Caco-2 (cell line): ENCODE data around the gene REPS2. TPM values are rescaled to one million over a fixed set of nuclear protein-coding genes. Genes with fewer than 3 reads are reported as not detected.

Experiments used
- BruUV-seq: library from RNA; stranded (reverse); fragments of 400-500 nt; replicated peaks from 2 replicates; lab custom pipeline; 2021; lab: Mats Ljungman, UMichigan
- CTCF ChIA-PET: fragments of 300-600 bp; sonication (Branson Sonifier 250); formaldehyde crosslinking; loops from one replicate; lab custom pipeline; 2022; ENCODE audit warnings: antibody characterized with exemption; lab: Charles Lee
- POLR2A ChIA-PET: fragments of 300-600 bp; sonication (Branson Sonifier 250); formaldehyde crosslinking; loops from one replicate; lab custom pipeline; 2022; ENCODE audit warnings: antibody characterized with exemption; lab: Charles Lee
- DNase-seq, 2 experiments: peaks; one replicate each; pipeline versions ENCODE4 v3.0.0 to v3.0.0-alpha.2; 2020 to 2022
- H3K27me3 ChIP-seq: replicated peaks from 2 replicates; pipeline ENCODE4 v1.6.0; 2011; ENCODE audit warnings: low read length; ENCODE audit not compliant: control insufficient read depth, insufficient read depth
- H3K36me3 ChIP-seq: 2 replicates; pipeline ENCODE4 v1.5.1; 2011; ENCODE audit warnings: low read length; ENCODE audit not compliant: control insufficient read depth, insufficient read depth
- H3K4me1 ChIP-seq: fragments of 250-450 bp; sonication (Bioruptor Pico); 2 replicates; pipeline ENCODE4 v1.5.1; 2020; ENCODE audit warnings: mild to moderate bottlenecking
- H3K4me3 ChIP-seq: 2 replicates; pipeline ENCODE4 v1.5.1; 2011; ENCODE audit warnings: low read depth, mild to moderate bottlenecking, control low read depth, low read length
- H3K9me3 ChIP-seq: fragments of 250-450 bp; sonication (Bioruptor Pico); 2 replicates; pipeline ENCODE4 v1.5.1; 2020; ENCODE audit warnings: mild to moderate bottlenecking, moderate library complexity
- H3K27ac Mint-ChIP-seq: one replicate; pipeline ENCODE4 v1.8.0; 2022; ENCODE audit warnings: mixed read lengths; ENCODE audit not compliant: unreplicated experiment
- H3K27me3 Mint-ChIP-seq: one replicate; pipeline ENCODE4 v1.8.0; 2022; ENCODE audit warnings: mixed read lengths; ENCODE audit not compliant: insufficient read depth, unreplicated experiment
- H3K36me3 Mint-ChIP-seq: one replicate; pipeline ENCODE4 v1.8.0; 2022; ENCODE audit warnings: mild to moderate bottlenecking, mixed read lengths; ENCODE audit not compliant: insufficient read depth, unreplicated experiment
- H3K4me1 Mint-ChIP-seq: one replicate; pipeline ENCODE4 v1.8.0; 2022; ENCODE audit warnings: low read depth, mixed read lengths; ENCODE audit not compliant: unreplicated experiment
- H3K4me3 Mint-ChIP-seq: one replicate; pipeline ENCODE4 v1.8.0; 2022; ENCODE audit warnings: mild to moderate bottlenecking, moderate library complexity, mixed read lengths; ENCODE audit not compliant: unreplicated experiment
- H3K9me3 Mint-ChIP-seq: one replicate; pipeline ENCODE4 v1.8.0; 2022; ENCODE audit warnings: mixed read lengths; ENCODE audit not compliant: unreplicated experiment
- CTCF ChIP-seq, 2 experiments: fragments of 200-600 bp in 1 of 2; IDR thresholded peaks; 1 replicate in 1 of 2; 2 replicates in 1 of 2; pipeline versions ENCODE4 v1.5.1 to v1.8.0; 2011 to 2022; ENCODE audit warnings: antibody characterized with exemption in 1 of 2, control low read depth in 1 of 2, inconsistent platforms in 1 of 2, low read depth in 1 of 2, low read length in 1 of 2, mild to moderate bottlenecking in 1 of 2, moderate library complexity in 1 of 2; ENCODE audit not compliant: insufficient read depth in 1 of 2, severe bottlenecking in 1 of 2, unreplicated experiment in 1 of 2
- intact Hi-C: fragments of 100-400 bp; cut with micrococcal nuclease; formaldehyde crosslinking; loops from one replicate; pipeline ENCODE4 v1.10.0; 2022; ENCODE audit not compliant: unreplicated experiment
- total RNA-seq: library from RNA; stranded (reverse); gene quantifications from 2 replicates; pipeline ENCODE4 v1.2.3, GENCODE V29; 2022

The REPS2 gene
- total RNA-seq, 1 experiment from 2014 or later = 0.86 TPM

GRCh38 chrX:17095161-17095560 is 148.7 kb downstream of the REPS2 start:
- no peak overlapping the region for H3K27ac Mint-ChIP-seq
- no peak overlapping the region for H3K4me3 Mint-ChIP-seq
- no peaks in the 10 kb centered on the region for H3K9me3 ChIP-seq
- no peaks in the 10 kb centered on the region for H3K36me3 Mint-ChIP-seq
- peaks cover 20% of the 10 kb centered on the region for H3K27me3 Mint-ChIP-seq
- DNase-seq = no peak
- ChIA-PET POLR2A (no interaction called here), CTCF (interaction anchor here (0.6 kb wide), 1 partner anchor 529 kb away, joined by 3 read pairs; no protein-coding TSS in a partner anchor)
- no peak overlapping the region for H3K4me3 ChIP-seq
- TF ChIP-seq CTCF (IDR thresholded peaks at IDR 0.05; ENCODE audit: insufficient read depth in 1 of 2, low read depth in 1 of 2, low read length in 1 of 2, severe bottlenecking in 1 of 2, unreplicated experiment in 1 of 2) = no peak
- H3K36me3 ChIP-seq = no peaks in the 10 kb centered on the region
- H3K4me1 Mint-ChIP-seq = no peaks in the 10 kb centered on the region
- no TSS peak for BruUV-seq
- intact Hi-C loops = no loop called here
- H3K27me3 ChIP-seq = no peaks in the 10 kb centered on the region
- no peaks in the 10 kb centered on the region for H3K4me1 ChIP-seq
- no peaks in the 10 kb centered on the region for H3K9me3 Mint-ChIP-seq

GRCh38 chrX:17098516-17099247 is 152.2 kb downstream of the REPS2 start:
- Histone ChIP-seq H3K36me3 (no peaks in the 10 kb centered on the region), H3K9me3 (no peaks in the 10 kb centered on the region), H3K27me3 (no peaks in the 10 kb centered on the region), H3K4me1 (no peaks in the 10 kb centered on the region), H3K4me3 (no peak overlapping the region)
- no peak overlapping the region for H3K27ac Mint-ChIP-seq
- ChIA-PET POLR2A (no interaction called here), CTCF (no interaction called here)
- no peaks in the 10 kb centered on the region for H3K36me3 Mint-ChIP-seq
- no peak overlapping the region for H3K4me3 Mint-ChIP-seq
- H3K4me1 Mint-ChIP-seq = no peaks in the 10 kb centered on the region
- H3K9me3 Mint-ChIP-seq = no peaks in the 10 kb centered on the region
- intact Hi-C loops = no loop called here
- peaks cover 21% of the 10 kb centered on the region for H3K27me3 Mint-ChIP-seq
- BruUV-seq = no TSS peak
- TF ChIP-seq CTCF (IDR thresholded peaks at IDR 0.05; ENCODE audit: insufficient read depth in 1 of 2, low read depth in 1 of 2, low read length in 1 of 2, severe bottlenecking in 1 of 2, unreplicated experiment in 1 of 2) = no peak
- DNase-seq = no peak

GRCh38 chrX:17104433-17104832 is 158.0 kb downstream of the REPS2 start:
- no peaks in the 10 kb centered on the region for H3K36me3 Mint-ChIP-seq
- no peak for DNase-seq
- no peaks in the 10 kb centered on the region for H3K9me3 Mint-ChIP-seq
- H3K4me1 Mint-ChIP-seq = no peaks in the 10 kb centered on the region
- no TSS peak for BruUV-seq
- H3K27me3 Mint-ChIP-seq = peaks cover 10% of the 10 kb centered on the region
- H3K4me3 Mint-ChIP-seq = no peak overlapping the region
- H3K27ac Mint-ChIP-seq = no peak overlapping the region
- Histone ChIP-seq H3K9me3 (no peaks in the 10 kb centered on the region), H3K4me1 (no peaks in the 10 kb centered on the region), H3K36me3 (no peaks in the 10 kb centered on the region), H3K27me3 (no peaks in the 10 kb centered on the region), H3K4me3 (no peak overlapping the region)
- CTCF ChIA-PET = no interaction called here
- intact Hi-C loops = no loop called here
- POLR2A ChIA-PET = no interaction called here
- TF ChIP-seq CTCF (IDR thresholded peaks at IDR 0.05; ENCODE audit: insufficient read depth in 1 of 2, low read depth in 1 of 2, low read length in 1 of 2, severe bottlenecking in 1 of 2, unreplicated experiment in 1 of 2) = no peak
